ENCODE measurements around the gene STAT3. TPM values are rescaled to one million over a fixed set of nuclear protein-coding genes. Genes with fewer than 3 reads are reported as not detected.

Gene STAT3
- total RNA-seq, 4 donors from 2014 or later, result 178 to 219 (median 191) TPM

GRCh38 chr17:42287305-42287976 lies 100.8 kb downstream of the STAT3 start:
- H3K27me3 ChIP-seq, result no peaks in the 10 kb centered on the region
- H3K9me3 ChIP-seq, result no peaks in the 10 kb centered on the region
- H3K4me3 ChIP-seq, result peak overlapping the region; percentile 69 to 89 (median 81)
- TF ChIP-seq POLR2A (IDR thresholded peaks at IDR 0.05), result peak in 1 of 2 donors; percentile 28
- TF ChIP-seq CTCF (IDR thresholded peaks at IDR 0.05), result no peak
- H3K27ac ChIP-seq, result peak overlapping the region; percentile 84 to 95 (median 90)
- peak in 2 of 3 donors; percentile 63 to 76 for DNase-seq
- H3K4me1 ChIP-seq, result peaks cover 0 to 34% (median 7%) of the 10 kb centered on the region in 4 donors
- H3K36me3 ChIP-seq, result peaks cover 0 to under 1% (median 0%) of the 10 kb centered on the region in 3 donors

GRCh38 chr17:42286411-42287221 lies 101.6 kb downstream of the STAT3 start:
- Histone ChIP-seq H3K4me1 (peaks cover 0 to 34% (median 7%) of the 10 kb centered on the region in 4 donors), H3K4me3 (peak overlapping the region in 3 of 4 donors; percentile 69 to 89 (median 85)), H3K27me3 (no peaks in the 10 kb centered on the region), H3K36me3 (no peaks in the 10 kb centered on the region), H3K27ac (peak overlapping the region in 3 of 4 donors; percentile 84 to 95 (median 92)), H3K9me3 (no peaks in the 10 kb centered on the region)
- peak in 1 of 3 donors; percentile 53 for DNase-seq
- TF ChIP-seq CTCF (IDR thresholded peaks at IDR 0.05) (no peak), POLR2A (IDR thresholded peaks at IDR 0.05) (no peak)

GRCh38 chr17:42285346-42286050 lies 102.7 kb downstream of the STAT3 start:
- peaks cover 0 to 34% (median 7%) of the 10 kb centered on the region in 4 donors for H3K4me1 ChIP-seq
- no peaks in the 10 kb centered on the region for H3K9me3 ChIP-seq
- no peaks in the 10 kb centered on the region for H3K36me3 ChIP-seq
- H3K27me3 ChIP-seq, result no peaks in the 10 kb centered on the region
- H3K4me3 ChIP-seq, result no peak overlapping the region
- peak overlapping the region in 1 of 4 donors; percentile 95 for H3K27ac ChIP-seq
- TF ChIP-seq CTCF (IDR thresholded peaks at IDR 0.05) (no peak), POLR2A (IDR thresholded peaks at IDR 0.05) (no peak)
- DNase-seq, result peak in 1 of 3 donors; percentile 32

- Histone ChIP-seq H3K4me1 (peaks cover 0 to 30% (median 7%) of the 10 kb centered on the region in 4 donors), H3K27ac (no peak overlapping the region), H3K36me3 (no peaks in the 10 kb centered on the region), H3K27me3 (no peaks in the 10 kb centered on the region), H3K9me3 (no peaks in the 10 kb centered on the region), H3K4me3 (no peak overlapping the region)
- no peak for TF ChIP-seq POLR2A (IDR thresholded peaks at IDR 0.05)
- no peak for TF ChIP-seq CTCF (IDR thresholded peaks at IDR 0.05)
- peak in 1 of 3 donors; percentile 42 for DNase-seq
These were observed 103.7 kb downstream of the STAT3 start for GRCh38 chr17:42284566-42284965.

- Histone ChIP-seq H3K27ac (no peak overlapping the region), H3K27me3 (no peaks in the 10 kb centered on the region), H3K9me3 (no peaks in the 10 kb centered on the region), H3K4me1 (peaks cover 0 to 24% (median 5%) of the 10 kb centered on the region in 4 donors), H3K4me3 (no peak overlapping the region), H3K36me3 (no peaks in the 10 kb centered on the region)
- TF ChIP-seq CTCF (IDR thresholded peaks at IDR 0.05) (no peak), POLR2A (IDR thresholded peaks at IDR 0.05) (no peak)
- DNase-seq, result no peak
These were observed 104.2 kb downstream of the STAT3 start for GRCh38 chr17:42284024-42284369.
